T1000 (cell line): Measurements from ENCODE around the gene ATL2.
"Not testable (repeated sequence)": the region's sequence is repeated elsewhere in the genome, so short reads cannot be mapped to it uniquely, and the experiment has no call there.

Experiments
- DNase-seq: peaks from one replicate; lab custom pipeline; 2025; ENCODE audit warnings: mixed read lengths; lab: John Stamatoyannopoulos, UW

The ATL2 gene

DNA sequence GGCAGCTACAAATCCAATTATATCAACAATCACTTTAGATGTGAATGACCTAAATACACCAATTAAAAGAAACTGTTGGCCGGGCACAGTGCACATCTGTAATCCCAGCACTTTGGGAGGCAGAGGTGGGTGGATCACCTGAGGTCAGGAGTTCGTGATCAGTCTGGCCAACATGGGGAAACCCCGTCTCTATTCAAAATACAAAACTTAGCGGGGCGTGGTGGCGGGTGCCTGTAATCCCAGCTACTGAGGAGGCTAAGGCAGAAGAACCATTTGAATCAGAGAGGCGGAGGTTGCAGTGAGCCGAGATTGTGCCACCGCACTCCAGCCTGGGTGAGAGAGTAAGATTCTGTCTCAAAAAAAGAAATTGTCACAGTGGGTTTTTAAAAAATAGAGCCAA, 49.5 kb downstream of the ATL2 start:
- no peak for DNase-seq

DNA sequence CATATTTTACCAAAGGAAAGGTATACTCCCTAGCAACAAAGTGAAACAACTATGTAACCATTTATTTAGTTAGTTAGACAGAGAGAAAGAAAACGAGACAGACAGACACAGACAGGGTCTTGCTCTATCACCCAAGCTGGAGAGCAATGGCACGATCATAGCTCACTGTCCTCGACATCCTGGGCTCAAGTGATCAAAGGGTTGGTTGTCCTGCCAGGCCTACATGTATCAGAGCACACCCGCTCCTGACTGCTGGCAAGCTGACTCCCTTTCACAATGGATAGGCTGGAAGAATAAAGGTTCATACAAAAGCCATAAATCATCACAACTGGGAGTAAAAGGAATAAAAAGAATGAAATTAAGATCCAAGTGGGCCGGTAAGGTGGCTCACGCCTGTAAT, 53.5 kb downstream of the ATL2 start:
- no peak for DNase-seq

DNA sequence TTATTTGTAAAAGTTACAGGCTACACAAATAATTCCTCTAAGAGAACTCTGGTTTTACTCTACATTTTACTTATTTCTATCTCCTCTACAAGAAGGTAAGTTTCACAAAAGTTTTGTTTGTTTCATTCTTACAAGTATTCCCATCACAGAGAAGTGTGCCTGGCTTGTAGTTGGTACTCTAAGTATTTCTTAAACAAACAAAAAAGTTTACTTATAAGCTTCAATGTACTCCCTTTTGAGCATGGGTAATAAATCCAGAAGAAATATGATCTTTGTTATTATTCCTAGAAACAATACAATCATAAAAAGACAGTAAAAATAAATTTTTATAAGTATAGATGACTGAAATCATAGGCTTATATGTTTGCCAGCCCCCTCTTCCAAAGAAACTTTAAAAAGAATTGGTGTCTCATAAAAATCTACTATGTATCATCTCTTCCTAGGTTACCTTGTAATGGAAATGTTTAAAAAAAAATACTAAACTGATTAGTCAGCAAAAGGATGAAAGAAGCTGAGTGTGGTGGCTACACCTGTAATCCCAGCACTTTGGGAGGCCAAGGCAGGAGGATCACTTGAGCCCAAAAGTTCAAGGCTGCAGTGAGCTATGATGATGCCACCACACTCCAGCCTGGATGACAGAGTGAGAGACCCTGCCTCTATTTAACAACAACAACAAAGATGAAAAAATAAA, 54.7 kb downstream of the ATL2 start:
- no peak for DNase-seq

DNA sequence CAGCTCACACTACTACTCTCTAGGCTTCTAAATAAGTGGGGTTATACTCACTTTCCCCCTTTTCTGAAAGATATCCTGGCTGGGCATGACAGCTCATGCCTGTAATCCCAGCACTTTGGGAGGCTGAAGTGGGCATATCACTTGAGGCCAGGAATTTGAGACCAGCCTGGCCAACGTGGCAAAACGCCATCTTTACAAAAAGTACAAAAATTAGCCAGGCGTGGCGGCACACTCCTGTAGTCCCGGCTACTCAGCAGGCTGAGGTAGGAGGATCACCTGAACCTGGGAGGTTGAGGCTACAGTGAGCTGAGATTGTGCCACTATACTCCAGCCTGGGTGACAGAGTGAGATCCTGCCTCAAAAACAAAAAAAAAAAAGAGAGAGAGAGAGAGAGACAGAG, 57.8 kb downstream of the ATL2 start:
- DNase-seq = not testable (repeated sequence)

DNA sequence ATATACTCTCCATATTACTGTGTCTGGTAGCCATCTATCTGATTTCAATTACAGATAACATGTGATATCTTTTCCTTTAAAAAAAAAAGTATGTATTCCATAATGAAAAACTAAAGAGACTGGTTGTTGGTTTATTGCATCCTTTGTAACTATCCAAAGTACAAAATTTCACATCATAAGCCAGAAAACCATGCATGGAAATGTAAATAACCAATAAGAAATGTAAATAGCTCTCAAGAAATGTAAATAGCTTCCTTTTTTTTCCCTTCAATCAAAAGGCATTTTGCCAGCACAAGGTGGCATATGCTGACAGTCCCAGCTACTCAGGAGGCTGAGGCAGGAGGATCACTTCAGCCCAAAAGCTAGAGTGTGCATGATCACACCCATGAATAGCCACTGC, 59.3 kb downstream of the ATL2 start:
- DNase-seq = no peak

DNA sequence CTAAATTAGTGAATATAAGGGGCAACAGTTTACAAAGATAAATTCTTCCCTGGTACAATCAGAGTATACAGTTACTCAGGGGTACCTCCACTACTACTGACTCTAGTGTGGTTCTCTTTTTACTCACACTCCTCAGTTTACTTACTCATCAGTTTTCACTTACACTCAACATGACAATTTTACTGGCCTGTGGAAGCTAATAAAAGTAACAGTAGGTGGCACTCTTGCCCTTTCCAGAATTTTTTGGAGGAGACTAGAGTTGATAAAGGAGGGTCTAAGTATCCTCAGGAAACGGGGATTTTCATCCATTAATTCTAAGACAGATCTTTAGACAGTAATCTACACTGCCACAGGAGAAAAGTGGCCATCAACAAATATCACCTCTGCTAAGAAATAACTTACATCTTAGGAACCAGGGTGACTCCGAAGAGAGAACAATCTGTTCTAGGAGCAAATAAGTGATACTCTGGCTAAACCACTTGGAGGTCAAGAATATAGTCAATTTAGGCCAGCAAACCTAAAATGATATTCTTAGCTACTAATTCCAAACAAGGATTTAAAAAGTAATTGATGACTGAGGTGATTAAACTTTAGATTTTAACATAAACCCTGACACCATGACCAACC, 61.3 kb downstream of the ATL2 start:
- DNase-seq = no peak

DNA sequence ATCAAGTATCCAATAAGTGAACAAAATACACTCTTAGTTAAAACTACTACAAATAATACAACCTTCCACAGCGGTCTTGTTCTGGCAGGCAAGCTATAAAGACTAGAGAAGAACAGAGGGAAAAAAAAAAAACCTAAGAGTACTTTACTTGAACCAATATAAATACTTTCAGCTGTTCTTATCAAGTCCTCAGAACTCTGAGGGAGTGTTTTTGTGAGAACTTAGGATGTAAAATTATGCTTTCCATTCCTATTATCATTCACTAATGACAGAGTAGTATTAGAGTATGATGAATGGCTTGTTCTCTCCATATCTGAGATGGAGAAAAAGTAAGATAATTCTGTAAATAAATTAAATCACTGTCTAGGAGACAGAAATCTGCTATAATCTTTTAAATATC, 68.3 kb downstream of the ATL2 start:
- DNase-seq = no peak

DNA sequence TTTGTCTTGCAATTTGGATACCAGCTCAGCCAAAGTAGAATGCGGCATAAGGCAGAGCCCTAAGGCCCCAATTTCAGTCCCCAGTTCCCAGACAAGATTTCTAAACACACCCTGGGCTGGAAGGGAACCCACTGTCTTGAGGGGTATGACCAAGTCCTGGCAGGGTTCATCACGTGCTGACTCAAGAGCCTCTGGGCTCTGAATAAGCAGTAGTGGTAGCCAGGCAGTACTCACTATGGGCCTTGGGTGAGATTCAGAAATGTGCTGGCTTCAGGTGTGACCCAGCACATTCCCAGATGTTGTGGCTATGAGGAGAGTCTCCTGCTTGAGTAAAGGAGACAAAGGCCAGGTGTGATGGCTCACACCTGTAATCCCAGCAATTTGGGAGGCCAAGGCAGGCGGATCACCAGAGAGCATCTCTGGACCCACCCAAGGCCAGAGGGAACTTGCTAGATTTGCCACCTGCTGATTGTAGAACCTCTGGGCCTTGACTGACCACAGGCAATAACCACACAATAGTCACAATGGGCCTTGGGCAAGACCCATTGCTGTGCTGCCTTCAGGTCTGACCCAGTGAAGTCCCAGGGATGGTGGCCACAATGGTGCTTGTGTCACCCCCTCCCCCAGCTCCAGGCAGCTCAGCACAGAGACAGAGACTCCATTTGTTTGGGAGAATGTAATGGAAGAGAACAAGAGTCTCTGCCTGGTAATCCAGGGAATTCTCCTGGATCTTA, 74.9 kb downstream of the ATL2 start:
- DNase-seq = no peak

DNA sequence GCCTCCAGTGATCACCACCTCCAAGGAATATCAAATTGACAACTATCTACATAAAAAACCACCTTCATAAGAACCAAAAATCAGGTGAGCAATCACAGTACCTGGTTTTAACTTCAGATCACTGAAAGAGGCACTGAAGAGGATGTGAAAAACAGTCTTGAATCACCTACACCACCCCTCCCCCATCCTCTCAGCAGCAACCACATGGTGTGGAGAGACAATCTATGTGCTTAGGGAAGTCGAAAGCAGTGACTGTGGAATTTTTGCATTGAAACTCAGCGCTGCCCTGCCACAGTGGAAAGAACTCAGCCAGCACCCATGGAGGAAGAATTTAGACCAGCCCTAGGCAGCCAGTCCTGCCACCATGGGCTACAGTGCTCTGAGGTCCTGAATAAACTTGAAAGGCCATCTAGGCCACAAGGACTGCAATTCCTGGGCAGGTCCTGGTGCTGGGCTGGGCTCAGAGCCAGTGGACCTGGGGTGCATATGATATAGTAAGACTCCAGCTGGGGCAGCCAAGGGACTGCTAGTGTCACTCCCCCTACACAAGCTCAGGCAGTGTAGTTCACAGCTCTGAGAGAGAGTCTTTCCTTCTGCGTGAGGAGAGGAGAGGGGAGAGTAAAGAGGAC, 75.6 kb downstream of the ATL2 start:
- no peak for DNase-seq

DNA sequence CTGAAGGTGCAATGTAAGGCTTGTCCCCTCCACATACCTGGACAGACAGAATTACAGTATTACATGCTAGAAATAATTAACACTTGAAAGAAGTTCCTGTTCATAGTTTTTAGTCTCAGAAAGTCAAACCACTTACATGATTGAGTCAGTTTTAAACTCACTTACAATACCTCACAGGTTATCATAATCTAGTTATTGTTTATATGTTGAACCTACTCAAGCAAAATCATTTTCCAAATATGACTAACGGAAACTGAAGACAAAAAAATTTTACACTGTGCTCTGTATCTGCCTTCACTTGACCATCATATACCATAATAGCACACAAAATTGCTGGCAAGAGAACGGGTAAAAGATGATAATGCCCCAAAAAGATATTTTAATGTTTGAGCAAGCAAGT, 78.5 kb downstream of the ATL2 start:
- DNase-seq = no peak

DNA sequence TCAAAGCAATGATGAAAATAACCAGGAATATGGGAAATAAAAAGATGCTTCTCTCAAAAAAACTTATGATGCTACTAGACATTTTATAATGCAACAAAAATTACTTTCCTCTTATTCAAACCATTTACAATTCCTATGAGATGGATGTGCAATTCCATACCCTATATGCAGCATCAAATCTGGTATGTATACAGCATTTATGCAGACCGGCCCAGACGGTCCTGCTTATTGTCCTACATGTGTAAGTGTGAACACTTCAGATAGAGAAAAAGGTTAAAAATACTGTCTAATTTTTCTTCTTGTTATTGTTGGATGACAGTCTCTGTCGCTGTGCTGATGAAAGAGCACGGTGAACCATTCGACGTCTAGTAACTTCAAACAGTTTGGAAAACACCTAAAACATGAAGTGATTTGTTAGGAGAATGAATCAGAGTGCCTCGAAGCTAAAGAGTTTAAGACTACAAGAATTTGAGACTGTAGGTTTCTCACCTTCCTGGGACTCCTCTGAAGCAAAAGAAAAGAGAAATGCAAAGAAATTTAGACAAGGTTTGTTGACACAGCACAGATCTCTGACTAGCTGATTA, 80.8 kb downstream of the ATL2 start:
- no peak for DNase-seq

DNA sequence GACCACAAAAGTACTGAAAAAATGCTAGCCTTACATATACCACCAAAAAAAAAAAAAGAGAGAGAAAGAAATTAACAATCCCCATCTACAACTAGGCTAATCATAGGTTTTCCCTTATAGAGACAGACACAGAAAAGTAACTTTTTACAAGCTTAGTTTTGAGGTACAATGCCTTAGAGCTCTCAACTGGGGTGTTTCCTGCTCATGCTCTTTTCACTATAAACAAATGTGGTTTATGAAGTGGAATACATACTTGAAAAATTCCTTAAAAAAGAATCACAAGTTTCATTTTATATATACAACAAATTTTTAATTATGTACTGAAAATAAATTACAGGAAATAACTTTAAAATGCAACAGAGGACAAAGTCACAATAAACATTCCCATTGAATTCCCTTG, 82.5 kb downstream of the ATL2 start:
- no peak for DNase-seq

DNA sequence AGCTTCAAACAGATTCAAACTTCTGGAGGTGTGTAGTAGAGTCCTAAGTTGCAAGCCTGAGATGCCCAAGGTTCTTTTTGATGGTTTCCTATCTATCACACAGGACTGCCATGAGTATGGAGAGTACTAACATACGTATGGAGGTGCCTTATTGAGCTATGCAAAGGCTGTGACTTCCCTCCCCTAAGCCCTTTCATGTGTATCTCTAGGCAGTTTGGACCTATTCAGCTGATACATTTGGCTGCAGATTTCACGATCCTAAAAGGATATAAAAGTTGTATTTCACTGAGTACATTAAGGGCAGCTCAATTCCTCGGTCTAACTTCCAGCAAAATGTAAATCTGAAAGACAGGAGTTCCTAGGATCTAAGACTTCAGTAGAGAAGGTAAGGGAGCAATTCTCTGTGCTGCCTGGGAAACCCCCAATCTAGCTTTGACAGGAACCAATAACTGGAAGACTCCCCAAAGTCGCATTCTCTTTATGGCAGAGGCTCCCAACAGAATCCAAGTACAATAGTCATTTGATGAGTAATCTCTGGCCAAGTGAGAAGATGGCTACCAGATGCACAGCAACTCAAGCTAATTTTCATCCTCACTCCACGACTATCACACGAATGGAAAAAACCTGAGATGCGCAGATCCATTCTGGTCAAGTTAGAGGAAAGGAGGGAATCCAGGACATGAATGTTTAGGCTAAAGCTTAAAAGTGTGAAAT, 83.8 kb downstream of the ATL2 start:
- DNase-seq = no peak

DNA sequence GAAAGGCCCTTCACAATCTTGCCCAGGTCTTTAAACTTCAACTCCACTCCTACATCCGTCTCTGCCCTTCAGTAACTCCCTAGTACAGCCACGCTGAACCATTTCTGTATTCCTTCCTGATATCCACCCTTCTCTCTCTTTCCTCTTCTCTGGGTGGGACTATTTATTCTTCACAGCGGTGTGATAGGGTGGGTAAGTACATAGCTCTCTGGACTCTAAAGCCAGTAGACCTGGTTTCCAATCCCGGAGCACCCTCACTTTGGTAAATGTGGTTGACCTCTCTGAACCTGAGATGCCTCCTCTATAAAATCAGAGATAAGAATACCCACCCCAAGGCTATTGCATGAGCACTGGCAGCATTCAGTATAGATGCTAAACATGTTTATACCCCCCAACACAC, 86.7 kb downstream of the ATL2 start:
- no peak for DNase-seq

DNA sequence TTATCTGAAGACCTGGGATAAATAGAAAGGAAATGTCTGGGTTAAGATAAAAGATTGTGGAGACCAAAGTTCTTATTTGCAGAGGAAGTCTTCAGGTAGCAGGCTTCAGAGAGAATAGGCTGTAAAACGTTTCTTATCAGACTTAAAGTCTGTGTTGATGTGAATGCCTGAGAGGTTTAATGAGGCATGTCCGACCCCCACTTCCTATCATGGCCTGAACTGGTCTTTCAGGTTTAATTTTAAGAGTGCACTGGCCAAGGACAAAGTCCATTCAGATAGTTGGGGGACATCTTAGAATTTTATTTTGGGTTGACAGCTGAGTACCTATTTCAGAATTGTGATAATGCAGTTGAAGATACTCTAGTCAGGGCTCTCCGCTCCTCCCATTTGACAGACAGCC, 92.1 kb downstream of the ATL2 start:
- DNase-seq = no peak

DNA sequence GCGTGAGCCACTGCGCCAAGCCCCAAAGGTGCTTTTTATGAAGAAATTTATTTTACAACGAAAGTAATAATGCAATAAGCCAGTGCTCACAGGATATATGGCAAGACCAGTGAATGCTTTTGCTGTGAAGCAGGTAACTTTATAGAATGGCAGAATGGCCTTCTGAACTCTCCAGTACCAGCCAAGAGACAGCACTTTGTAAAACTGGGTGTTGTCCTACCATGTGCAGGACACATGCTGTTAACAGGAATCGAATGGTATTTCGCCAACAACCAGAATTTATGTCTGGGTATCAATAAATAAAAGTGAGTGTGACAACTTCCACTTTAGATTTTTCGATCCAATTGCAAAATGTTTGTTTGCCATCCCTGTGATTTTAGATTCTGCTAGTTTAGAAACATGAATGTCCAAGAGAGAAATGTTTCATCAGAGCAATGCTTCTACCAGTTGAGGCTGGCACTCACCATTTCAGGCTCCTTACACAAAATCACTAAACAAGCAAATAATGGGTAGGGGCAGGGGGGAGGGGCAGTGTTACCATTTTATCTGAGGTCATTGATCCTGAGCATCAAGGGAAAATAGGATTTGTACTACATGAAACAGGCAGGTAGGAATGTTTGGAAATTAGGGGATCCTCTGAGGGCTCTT, 95.9 kb downstream of the ATL2 start:
- no peak for DNase-seq

DNA sequence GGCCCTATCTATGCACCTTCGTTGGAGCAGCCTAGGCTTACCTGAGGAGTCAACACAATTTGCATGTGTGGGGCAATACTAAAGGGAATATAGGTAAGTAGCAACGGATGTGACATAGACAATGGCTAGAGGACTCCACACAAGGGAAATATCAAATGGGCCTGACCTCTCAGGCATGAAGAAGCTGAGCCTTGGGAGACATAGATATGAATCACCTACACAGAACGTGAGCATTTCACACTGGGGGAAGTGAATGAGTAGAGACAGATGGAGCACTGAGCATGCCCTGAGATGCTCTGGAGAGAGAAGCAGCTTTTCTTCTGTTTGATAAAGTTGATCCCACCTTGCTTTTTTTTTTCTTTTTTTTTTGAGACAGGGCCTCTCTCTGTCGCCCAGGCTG, 97.9 kb downstream of the ATL2 start:
- no peak for DNase-seq

DNA sequence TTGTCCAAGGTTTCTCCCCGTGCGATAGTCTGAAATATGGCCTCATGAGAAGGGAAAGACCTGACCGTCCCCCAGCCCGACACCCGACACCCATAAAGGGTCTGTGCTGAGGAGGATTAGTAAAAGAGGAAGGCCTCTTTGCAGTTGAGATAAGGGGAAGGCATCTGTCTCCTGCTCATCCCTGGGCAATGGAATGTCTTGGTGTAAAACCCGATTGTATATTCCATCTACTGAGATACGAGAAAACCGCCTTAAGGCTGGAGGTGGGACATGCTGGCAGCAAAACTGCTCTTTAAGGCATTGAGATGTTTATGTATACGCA, 99.0 kb downstream of the ATL2 start:
- DNase-seq = not testable (repeated sequence)

DNA sequence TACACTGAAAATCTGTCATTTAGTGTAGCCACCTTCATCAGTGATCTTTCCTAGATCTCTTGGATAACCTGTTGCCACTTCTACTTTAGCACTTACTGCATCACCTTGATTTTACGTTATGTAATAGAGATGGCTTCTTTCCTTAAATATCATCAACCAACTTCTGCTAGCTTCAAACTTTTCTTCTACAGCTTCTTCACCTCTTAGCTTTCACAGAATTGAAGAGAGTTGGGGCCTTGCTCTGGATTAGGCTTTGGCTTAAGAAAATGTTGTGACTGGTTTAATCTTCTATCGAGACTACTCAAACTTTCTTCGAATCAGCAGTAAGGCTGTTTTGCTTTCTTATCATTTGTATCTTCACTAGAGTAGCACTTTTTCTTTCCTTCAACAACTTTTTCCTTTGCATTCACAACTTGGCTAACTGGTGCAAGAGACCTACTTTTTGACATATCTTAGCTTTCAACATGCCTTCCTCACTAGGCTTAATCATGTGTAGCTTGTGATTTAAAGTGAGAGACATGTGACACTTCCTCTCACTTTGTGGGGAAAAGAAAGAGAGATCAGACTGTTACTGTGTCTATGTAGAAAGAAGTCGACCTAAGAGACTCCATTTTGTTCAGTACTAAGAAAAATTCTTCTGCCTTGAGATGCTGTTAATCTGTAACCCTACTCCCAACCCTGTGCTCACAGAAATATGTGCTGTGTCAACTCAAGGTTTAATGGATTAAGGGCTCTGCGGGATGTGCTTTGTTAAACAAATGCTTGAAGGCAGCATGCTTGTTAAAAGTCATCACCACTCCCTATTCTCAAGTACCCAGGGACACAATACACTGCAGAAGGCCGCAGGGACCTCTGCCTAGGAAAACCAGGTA, 99.6 kb downstream of the ATL2 start:
- no peak for DNase-seq
